ENCODE results near the gene NRXN3.

DNA sequence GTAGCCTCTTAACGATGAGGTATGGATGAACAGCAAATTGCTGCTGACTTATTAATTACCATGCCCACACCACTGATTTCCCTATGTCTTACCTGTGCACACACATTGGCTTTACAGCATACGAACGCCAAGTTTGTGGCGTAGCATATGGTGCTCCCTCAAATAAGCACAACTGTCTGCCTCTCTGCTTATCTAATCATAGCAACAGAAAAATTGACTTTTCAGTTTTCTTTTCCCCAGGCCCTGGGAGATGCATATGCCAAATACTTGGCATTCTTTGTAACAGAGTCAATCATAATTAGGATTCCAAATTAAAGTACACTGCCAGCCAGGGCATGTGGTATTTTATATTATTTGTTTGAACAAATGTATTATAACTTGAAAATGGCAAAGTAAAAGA lies 1415.7 kb downstream of the NRXN3 start:
- TF ChIP-seq, protein P1, sequence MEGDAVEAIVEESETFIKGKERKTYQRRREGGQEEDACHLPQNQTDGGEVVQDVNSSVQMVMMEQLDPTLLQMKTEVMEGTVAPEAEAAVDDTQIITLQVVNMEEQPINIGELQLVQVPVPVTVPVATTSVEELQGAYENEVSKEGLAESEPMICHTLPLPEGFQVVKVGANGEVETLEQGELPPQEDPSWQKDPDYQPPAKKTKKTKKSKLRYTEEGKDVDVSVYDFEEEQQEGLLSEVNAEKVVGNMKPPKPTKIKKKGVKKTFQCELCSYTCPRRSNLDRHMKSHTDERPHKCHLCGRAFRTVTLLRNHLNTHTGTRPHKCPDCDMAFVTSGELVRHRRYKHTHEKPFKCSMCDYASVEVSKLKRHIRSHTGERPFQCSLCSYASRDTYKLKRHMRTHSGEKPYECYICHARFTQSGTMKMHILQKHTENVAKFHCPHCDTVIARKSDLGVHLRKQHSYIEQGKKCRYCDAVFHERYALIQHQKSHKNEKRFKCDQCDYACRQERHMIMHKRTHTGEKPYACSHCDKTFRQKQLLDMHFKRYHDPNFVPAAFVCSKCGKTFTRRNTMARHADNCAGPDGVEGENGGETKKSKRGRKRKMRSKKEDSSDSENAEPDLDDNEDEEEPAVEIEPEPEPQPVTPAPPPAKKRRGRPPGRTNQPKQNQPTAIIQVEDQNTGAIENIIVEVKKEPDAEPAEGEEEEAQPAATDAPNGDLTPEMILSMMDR (tag by site-specific recombination; IDR thresholded peaks at IDR 0.05): no peak
- TF ChIP-seq ZNF274 (IDR thresholded peaks at IDR 0.05; ENCODE audit: low read length) (no peak), ZNF274 (tag by site-specific recombination; IDR thresholded peaks at IDR 0.05; ENCODE audit: borderline replicate concordance) (no peak), ZNF558 (tag by site-specific recombination; IDR thresholded peaks at IDR 0.05) (no peak), ZNF843 (tag by site-specific recombination; IDR thresholded peaks at IDR 0.05) (no peak), ZBTB8A (tag by site-specific recombination; IDR thresholded peaks at IDR 0.05) (no peak), GLI2 (tag by site-specific recombination; IDR thresholded peaks at IDR 0.05; ENCODE audit: borderline replicate concordance, low read depth) (no peak), ZNF138 (tag by site-specific recombination; IDR thresholded peaks at IDR 0.05; ENCODE audit: borderline replicate concordance) (no peak)
